ENCODE results near the gene ABCB8. TPM values are rescaled to one million over a fixed set of nuclear protein-coding genes. Genes with fewer than 3 reads are reported as not detected.

ABCB8 gene
- polyA plus RNA-seq, 1 donor from 2014 or later: 21.6 TPM

- H3K9me3 Mint-ChIP-seq: no peaks in the 10 kb centered on the region
- H3K4me1 Mint-ChIP-seq: peaks cover 17 to 31% (median 26%) of the 10 kb centered on the region in 3 donors
- peak overlapping the region in 2 of 3 donors; percentile 46 to 88 for H3K27ac Mint-ChIP-seq
- no peaks in the 10 kb centered on the region for H3K27me3 Mint-ChIP-seq
- no peaks in the 10 kb centered on the region for H3K36me3 Mint-ChIP-seq
- peak overlapping the region; percentile 85 to 96 (median 89) for H3K4me3 Mint-ChIP-seq
Observed at GRCh38 chr7:151081170-151082101, 53.2 kb downstream of the ABCB8 start.

- Mint-ChIP-seq H3K4me3 (peak overlapping the region; percentile 88 to 97 (median 95)), H3K9me3 (no peaks in the 10 kb centered on the region), H3K27me3 (no peaks in the 10 kb centered on the region), H3K27ac (peak overlapping the region; percentile 88 to 98 (median 94)), H3K4me1 (peaks cover 17 to 31% (median 26%) of the 10 kb centered on the region in 3 donors), H3K36me3 (no peaks in the 10 kb centered on the region)
Observed at GRCh38 chr7:151082141-151083070, 54.2 kb downstream of the ABCB8 start.

- Mint-ChIP-seq H3K4me1 (peaks cover 12 to 31% (median 26%) of the 10 kb centered on the region in 3 donors), H3K36me3 (no peaks in the 10 kb centered on the region), H3K9me3 (no peaks in the 10 kb centered on the region), H3K27ac (peak within 1 kb of the TSS; percentile 88 to 98 (median 94)), H3K27me3 (no peaks in the 10 kb centered on the region), H3K4me3 (peak within 1 kb of the TSS; percentile 88 to 97 (median 95))
Observed at GRCh38 chr7:151083071-151083823, 55.0 kb downstream of the ABCB8 start, which contains the start of gene TMUB1. Gene TMUB1, minus strand, starts transcription at chr7:151083493. Its CDS starts 930 bp downstream, at chr7:151082563.

- H3K4me1 Mint-ChIP-seq: peaks cover 10 to 27% (median 24%) of the 10 kb centered on the region in 3 donors
- no peaks in the 10 kb centered on the region for H3K27me3 Mint-ChIP-seq
- H3K9me3 Mint-ChIP-seq: no peaks in the 10 kb centered on the region
- H3K27ac Mint-ChIP-seq: peak overlapping the region; percentile 88 to 98 (median 88)
- no peaks in the 10 kb centered on the region for H3K36me3 Mint-ChIP-seq
- peak overlapping the region; percentile 84 to 97 (median 92) for H3K4me3 Mint-ChIP-seq
Observed at GRCh38 chr7:151083824-151084160, 55.5 kb downstream of the ABCB8 start.

GRCh38 chr7:151085329-151085690 lies 57.1 kb downstream of the ABCB8 start:
- Mint-ChIP-seq H3K4me3 (peak overlapping the region; percentile 75 to 94 (median 86)), H3K4me1 (peaks cover 10 to 23% (median 22%) of the 10 kb centered on the region in 3 donors), H3K27me3 (no peaks in the 10 kb centered on the region), H3K36me3 (no peaks in the 10 kb centered on the region), H3K27ac (peak overlapping the region; percentile 65 to 98 (median 90)), H3K9me3 (no peaks in the 10 kb centered on the region)

- H3K27ac Mint-ChIP-seq: peak within 1 kb of the TSS; percentile 65 to 98 (median 90)
- no peaks in the 10 kb centered on the region for H3K36me3 Mint-ChIP-seq
- no peaks in the 10 kb centered on the region for H3K9me3 Mint-ChIP-seq
- H3K4me1 Mint-ChIP-seq: peaks cover 10 to 23% (median 22%) of the 10 kb centered on the region in 3 donors
- no peaks in the 10 kb centered on the region for H3K27me3 Mint-ChIP-seq
- peak within 1 kb of the TSS; percentile 88 to 95 (median 90) for H3K4me3 Mint-ChIP-seq
Observed at GRCh38 chr7:151085691-151086620, 57.7 kb downstream of the ABCB8 start, which contains the start of gene AGAP3. Gene AGAP3, plus strand, starts transcription at chr7:151086475. Its CDS starts 267 bp downstream, at chr7:151086742.

GRCh38 chr7:151086802-151087244 lies 58.6 kb downstream of the ABCB8 start:
- no peaks in the 10 kb centered on the region for H3K9me3 Mint-ChIP-seq
- no peaks in the 10 kb centered on the region for H3K27me3 Mint-ChIP-seq
- H3K27ac Mint-ChIP-seq: peak overlapping the region in 2 of 3 donors; percentile 35 to 86
- peak overlapping the region; percentile 84 to 95 (median 90) for H3K4me3 Mint-ChIP-seq
- peaks cover 10 to 25% (median 24%) of the 10 kb centered on the region in 3 donors for H3K4me1 Mint-ChIP-seq
- H3K36me3 Mint-ChIP-seq: no peaks in the 10 kb centered on the region

GRCh38 chr7:151087245-151088018 lies 59.2 kb downstream of the ABCB8 start:
- H3K27me3 Mint-ChIP-seq: no peaks in the 10 kb centered on the region
- H3K36me3 Mint-ChIP-seq: no peaks in the 10 kb centered on the region
- H3K27ac Mint-ChIP-seq: peak overlapping the region in 2 of 3 donors; percentile 61 to 87
- no peaks in the 10 kb centered on the region for H3K9me3 Mint-ChIP-seq
- peaks cover 10 to 25% (median 22%) of the 10 kb centered on the region in 3 donors for H3K4me1 Mint-ChIP-seq
- peak overlapping the region; percentile 85 to 95 (median 90) for H3K4me3 Mint-ChIP-seq

GRCh38 chr7:151088019-151088855 lies 60.0 kb downstream of the ABCB8 start:
- no peaks in the 10 kb centered on the region for H3K9me3 Mint-ChIP-seq
- H3K36me3 Mint-ChIP-seq: no peaks in the 10 kb centered on the region
- peaks cover 10 to 21% (median 19%) of the 10 kb centered on the region in 3 donors for H3K4me1 Mint-ChIP-seq
- peak overlapping the region; percentile 31 to 87 (median 61) for H3K27ac Mint-ChIP-seq
- H3K27me3 Mint-ChIP-seq: no peaks in the 10 kb centered on the region
- H3K4me3 Mint-ChIP-seq: peak overlapping the region; percentile 74 to 93 (median 82)

GRCh38 chr7:151088856-151089699 lies 60.8 kb downstream of the ABCB8 start:
- Mint-ChIP-seq H3K4me1 (peaks cover 6 to 19% (median 18%) of the 10 kb centered on the region in 3 donors), H3K4me3 (peak overlapping the region; percentile 56 to 85 (median 70)), H3K27ac (peak overlapping the region; percentile 61 to 87 (median 67)), H3K27me3 (no peaks in the 10 kb centered on the region), H3K36me3 (no peaks in the 10 kb centered on the region), H3K9me3 (no peaks in the 10 kb centered on the region)

All from IgD-negative memory B cell (primary cell).